SK-N-SH (cell line): ENCODE data around the gene SSX5. TPM values are rescaled to one million over a fixed set of nuclear protein-coding genes. Genes with fewer than 3 reads are reported as not detected.

ENCODE experiments used
- polyA plus RNA-seq, 3 experiments: library from polyadenylated mRNA; depleted of rRNA; stranded (reverse); fragments of >200 nt; gene quantifications; 2 replicates each; pipeline ENCODE4 v1.2.3, GENCODE V29; 2012
- small RNA-seq, 7 experiments: library from RNA; depleted of rRNA; stranded (forward); fragments of <200 nt; gene quantifications; one replicate each; pipeline ENCODE3, GENCODE V24; 2012

The SSX5 gene
- polyA plus RNA-seq, 1 of the 3 experiments (the other 2 are of a cell fraction): 0.49 TPM

Small RNA genes lying within 50 kb of the gene (small RNA-seq; reads per million reads assigned to genes)
- gene AC245047.3 (0 reads per million in 7 experiments), gene AC245047.7 (0 reads per million in 7 experiments), gene RNA5SP503 (0 reads per million in 7 experiments), gene RNU6-707P (0 to 0.29 (median 0) reads per million in 7 experiments)

Other genes starting within 250 kb of the SSX5 start
- 2.1 and 2.6 TPM in 2 replicates for gene ZNF182, start 192.8 kb downstream of the SSX5 start, polyA plus RNA-seq (2012; rRNA removed)
- not detected in 2 replicates for gene SPACA5, start 189.8 kb downstream of the SSX5 start, polyA plus RNA-seq (2012; rRNA removed)
- 0.61 and 1.2 TPM in 2 replicates for gene ZNF630, start 125.2 kb downstream of the SSX5 start, polyA plus RNA-seq (2012; rRNA removed)
- gene SPACA5B, start 66.2 kb downstream of the SSX5 start, polyA plus RNA-seq (2012; rRNA removed): not detected in 2 replicates
- 0.05 TPM in 1 of 2 replicates, not detected in the other for gene SSX1, start 58.6 kb upstream of the SSX5 start, polyA plus RNA-seq (2012; rRNA removed)
- 0.16 and 0.21 TPM in 2 replicates for gene SSX3, start 159.9 kb upstream of the SSX5 start, polyA plus RNA-seq (2012; rRNA removed)
- gene SSX4, start 186.7 kb upstream of the SSX5 start, polyA plus RNA-seq (2012; rRNA removed): not detected in 2 replicates
- gene SSX4B, start 215.2 kb upstream of the SSX5 start, polyA plus RNA-seq (2012; rRNA removed): not detected in 2 replicates